GM18507 (cell line): ENCODE results near the gene CCNI2.

Source experiments
- DNase-seq: peaks from one replicate; pipeline ENCODE4 v3.0.0; 2011; ENCODE audit warnings: low read depth; ENCODE audit not compliant: insufficient read length; ENCODE audit errors: extremely low spot score
- FAIRE-seq: peaks from 2 replicates; lab custom pipeline; 2011; peaks lifted over from hg19 to GRCh38; lab: Jason Lieb, UNC

CCNI2 gene

GRCh38 chr5:132746954-132747615 is at the start of gene CCNI2:
TSS of gene CCNI2 (plus strand) at chr5:132747426. CDS start at chr5:132747496, 70 bp downstream.
- no peak for DNase-seq
- FAIRE-seq = peak; percentile 74

GRCh38 chr5:132704875-132705274 is 42.4 kb upstream of the CCNI2 start:
- DNase-seq = no peak
- no peak for FAIRE-seq

GRCh38 chr5:132708645-132709044 is 38.6 kb upstream of the CCNI2 start:
- FAIRE-seq (no peak), DNase-seq (no peak)

- FAIRE-seq (peak; percentile 86), DNase-seq (no peak)
Observed at GRCh38 chr5:132714456-132715307, 32.5 kb upstream of the CCNI2 start.

GRCh38 chr5:132718544-132719312 is 28.5 kb upstream of the CCNI2 start:
- no peak for FAIRE-seq
- DNase-seq = no peak

GRCh38 chr5:132725745-132726144 is 21.5 kb upstream of the CCNI2 start:
- DNase-seq = no peak
- FAIRE-seq = no peak

GRCh38 chr5:132729896-132730295 is 17.3 kb upstream of the CCNI2 start:
- FAIRE-seq (no peak), DNase-seq (no peak)

GRCh38 chr5:132733499-132734148 is 13.6 kb upstream of the CCNI2 start:
- FAIRE-seq (no peak), DNase-seq (no peak)

GRCh38 chr5:132734687-132735086 is 12.5 kb upstream of the CCNI2 start:
- DNase-seq (no peak), FAIRE-seq (no peak)

- peak; percentile 100 for FAIRE-seq
- peak; percentile 100 for DNase-seq
Observed at GRCh38 chr5:132736853-132737833, 10.1 kb upstream of the CCNI2 start, which contains the start of gene KIF3A. TSS of gene KIF3A (minus strand) at chr5:132737546. CDS start at chr5:132737419, 127 bp downstream.

GRCh38 chr5:132737982-132738681 is 9.1 kb upstream of the CCNI2 start:
- DNase-seq = no peak
- no peak for FAIRE-seq

GRCh38 chr5:132739232-132739631 is 8.0 kb upstream of the CCNI2 start:
- DNase-seq (no peak), FAIRE-seq (no peak)

GRCh38 chr5:132742158-132742557 is 5.1 kb upstream of the CCNI2 start:
- DNase-seq (no peak), FAIRE-seq (no peak)

GRCh38 chr5:132742626-132743025 is 4.6 kb upstream of the CCNI2 start:
- no peak for FAIRE-seq

GRCh38 chr5:132744659-132745058 is 2.6 kb upstream of the CCNI2 start:
- FAIRE-seq (no peak), DNase-seq (no peak)

More at GRCh38 chr5:132742626-132743025, 4.6 kb upstream of the CCNI2 start:
- no peak for DNase-seq

- FAIRE-seq (no peak), DNase-seq (no peak)
Observed at GRCh38 chr5:132746592-132746953, 653 bp upstream of the CCNI2 start.

- FAIRE-seq (no peak), DNase-seq (no peak)
Observed at GRCh38 chr5:132747616-132748440, 602 bp downstream of the CCNI2 start.
